ENCODE data around the gene ATP11A.

GRCh38 chr13:112877539-112877938 lies 187.7 kb downstream of the ATP11A start:
- TF ChIP-seq POLR2AphosphoS5 (IDR thresholded peaks at IDR 0.05; ENCODE audit: borderline replicate concordance, low read depth, low read length) = no peak
- no peak for TF ChIP-seq EZH2 (IDR thresholded peaks at IDR 0.05)
